GM18511 (cell line): ENCODE results near the gene TALDO1.

Experiments used
- ATAC-seq: cut with Tn5 transposase; IDR thresholded peaks from one replicate; pipeline ENCODE4 v1.9.1; 2021; ENCODE audit warnings: mild to moderate bottlenecking, moderate library complexity; ENCODE audit not compliant: unreplicated experiment

Gene TALDO1

GRCh38 chr11:714436-714835 is 32.8 kb upstream of the TALDO1 start:
- ATAC-seq = no peak

GRCh38 chr11:719214-720016 is 27.8 kb upstream of the TALDO1 start:
- no peak for ATAC-seq

- ATAC-seq = no peak
Measured at GRCh38 chr11:720017-720641, 27.1 kb upstream of the TALDO1 start.

- ATAC-seq = no peak
Measured at GRCh38 chr11:720642-721246, 26.5 kb upstream of the TALDO1 start.

GRCh38 chr11:721247-721740 is 26.0 kb upstream of the TALDO1 start:
- ATAC-seq = no peak

- no peak for ATAC-seq
Measured at GRCh38 chr11:721741-722345, 25.4 kb upstream of the TALDO1 start.

GRCh38 chr11:722346-722811 is 24.9 kb upstream of the TALDO1 start:
- ATAC-seq = no peak

- no peak for ATAC-seq
Measured at GRCh38 chr11:723120-723883, 24.0 kb upstream of the TALDO1 start.

- no peak for ATAC-seq
Measured at GRCh38 chr11:724049-724777, 23.1 kb upstream of the TALDO1 start.

GRCh38 chr11:724778-725386 is 22.4 kb upstream of the TALDO1 start:
- no peak for ATAC-seq

GRCh38 chr11:725624-726202 is 21.6 kb upstream of the TALDO1 start:
- ATAC-seq = no peak

GRCh38 chr11:726278-727220 is 20.7 kb upstream of the TALDO1 start:
- ATAC-seq = no peak

GRCh38 chr11:727281-727701 is 20.0 kb upstream of the TALDO1 start:
- ATAC-seq = no peak

- ATAC-seq = peak; percentile 51
Measured at GRCh38 chr11:727859-728748, 19.2 kb upstream of the TALDO1 start.

- no peak for ATAC-seq
Measured at GRCh38 chr11:728901-729491, 18.3 kb upstream of the TALDO1 start.

- no peak for ATAC-seq
Measured at GRCh38 chr11:729492-730074, 17.7 kb upstream of the TALDO1 start.
